Measurements from ENCODE around the gene EIF4E. TPM values are rescaled to one million over a fixed set of nuclear protein-coding genes. Genes with fewer than 3 reads are reported as not detected.

Gene EIF4E
- polyA plus RNA-seq, 1 donor (not counting 4 experiments of a cell fraction or from before 2014, with no cell fraction given), result 150 TPM

DNA sequence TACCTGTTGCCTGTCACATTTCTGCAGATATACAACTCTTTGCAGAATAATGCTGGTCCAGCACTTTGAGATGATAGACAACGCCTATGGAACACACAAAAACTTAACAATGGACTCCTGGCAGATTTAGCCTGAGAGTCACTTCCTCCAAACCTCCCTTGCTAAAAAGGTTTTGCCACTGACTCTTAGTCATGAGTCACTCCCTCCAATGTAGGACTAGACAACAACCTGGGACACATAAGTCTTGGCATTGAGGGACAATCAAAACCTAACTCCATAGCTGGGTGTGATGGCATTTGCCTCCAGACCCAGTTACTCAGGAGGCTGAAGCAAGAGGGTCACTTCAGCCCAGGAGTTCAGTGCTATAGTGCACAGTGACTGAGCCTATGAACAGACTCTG, 22.0 kb upstream of the EIF4E start:
- H3K9me3 ChIP-seq (ENCODE audit: control insufficient read depth, low read depth, low read length), result no peaks in the 10 kb centered on the region
- H3K9ac ChIP-seq (ENCODE audit: control insufficient read depth, extremely low read depth, insufficient read depth, low read length), result no peak overlapping the region
- peaks cover 6% of the 10 kb centered on the region for H3K4me1 ChIP-seq (ENCODE audit: control insufficient read depth, extremely low read depth, insufficient read depth, low read length)
- H3K79me2 ChIP-seq (ENCODE audit: control insufficient read depth, insufficient read depth, low read length), result no peaks in the 10 kb centered on the region
- no peaks in the 10 kb centered on the region for H3K36me3 ChIP-seq (ENCODE audit: control insufficient read depth in 2 of 2, extremely low read depth in 1 of 2, insufficient read depth in 2 of 2, low read length in 2 of 2)
- TF ChIP-seq EZH2 (IDR thresholded peaks at IDR 0.05; ENCODE audit: low read length), result no peak
- TF ChIP-seq, protein P1, sequence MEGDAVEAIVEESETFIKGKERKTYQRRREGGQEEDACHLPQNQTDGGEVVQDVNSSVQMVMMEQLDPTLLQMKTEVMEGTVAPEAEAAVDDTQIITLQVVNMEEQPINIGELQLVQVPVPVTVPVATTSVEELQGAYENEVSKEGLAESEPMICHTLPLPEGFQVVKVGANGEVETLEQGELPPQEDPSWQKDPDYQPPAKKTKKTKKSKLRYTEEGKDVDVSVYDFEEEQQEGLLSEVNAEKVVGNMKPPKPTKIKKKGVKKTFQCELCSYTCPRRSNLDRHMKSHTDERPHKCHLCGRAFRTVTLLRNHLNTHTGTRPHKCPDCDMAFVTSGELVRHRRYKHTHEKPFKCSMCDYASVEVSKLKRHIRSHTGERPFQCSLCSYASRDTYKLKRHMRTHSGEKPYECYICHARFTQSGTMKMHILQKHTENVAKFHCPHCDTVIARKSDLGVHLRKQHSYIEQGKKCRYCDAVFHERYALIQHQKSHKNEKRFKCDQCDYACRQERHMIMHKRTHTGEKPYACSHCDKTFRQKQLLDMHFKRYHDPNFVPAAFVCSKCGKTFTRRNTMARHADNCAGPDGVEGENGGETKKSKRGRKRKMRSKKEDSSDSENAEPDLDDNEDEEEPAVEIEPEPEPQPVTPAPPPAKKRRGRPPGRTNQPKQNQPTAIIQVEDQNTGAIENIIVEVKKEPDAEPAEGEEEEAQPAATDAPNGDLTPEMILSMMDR (optimal IDR thresholded peaks at IDR 0.05 in 1 of 3, IDR thresholded peaks at IDR 0.05 in 1 of 3, conservative IDR thresholded peaks at IDR 0.05 in 1 of 3; ENCODE audit: extremely low read depth in 1 of 3, insufficient read depth in 2 of 3, low read length in 3 of 3), result no peak
- FAIRE-seq (no peak), DNase-seq (ENCODE audit: low read depth, low spot score) (no peak)
- dilution Hi-C loops (cut with MboI; ENCODE audit: extremely low pct_ligation_motif_present, low sequenced_read_pairs), result no loop called here
- no peak overlapping the region for H3K4me2 ChIP-seq (ENCODE audit: control insufficient read depth, extremely low read depth, insufficient read depth, low read depth, low read length)
- no peaks in the 10 kb centered on the region for H3K9me1 ChIP-seq (ENCODE audit: control insufficient read depth, extremely low read depth, insufficient read depth, low read length)
- no peaks in the 10 kb centered on the region for H3K27me3 ChIP-seq (ENCODE audit: control insufficient read depth, extremely low read depth, insufficient read depth, low read length)
- H4K20me1 ChIP-seq (ENCODE audit: control insufficient read depth, extremely low read depth, insufficient read depth, low read length), result no peaks in the 10 kb centered on the region
- H3K4me3 ChIP-seq (ENCODE audit: control insufficient read depth in 2 of 3, extremely low read depth in 1 of 3, insufficient read depth in 2 of 3, low read depth in 1 of 3, low read length in 3 of 3), result no peak overlapping the region
- H3K27ac ChIP-seq (ENCODE audit: control insufficient read depth, insufficient read depth, low read length), result no peak overlapping the region
- peak overlapping the region; percentile 25 for H2AFZ ChIP-seq (ENCODE audit: control insufficient read depth, low read length)

DNA sequence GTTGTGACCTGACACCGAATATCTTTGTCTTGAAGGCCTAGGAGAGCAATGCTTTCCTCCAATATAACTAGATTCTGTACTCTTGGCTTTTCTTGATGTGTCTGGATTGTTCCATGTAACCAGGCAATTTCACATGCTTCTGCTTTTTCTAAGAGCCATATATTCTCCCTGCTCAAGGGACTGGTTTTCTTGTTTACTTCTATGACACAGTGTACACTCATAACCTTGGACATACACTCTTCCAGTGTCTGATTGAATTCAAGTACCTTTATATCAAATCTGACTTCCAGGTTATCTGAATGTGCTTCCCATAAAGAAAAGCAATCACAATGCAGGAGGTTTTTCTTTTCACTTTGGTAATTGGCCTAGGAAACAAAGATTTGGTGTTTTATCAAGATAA, 17.4 kb upstream of the EIF4E start:
- no peaks in the 10 kb centered on the region for H3K9me3 ChIP-seq (ENCODE audit: control insufficient read depth, low read depth, low read length)
- no peaks in the 10 kb centered on the region for H3K27me3 ChIP-seq (ENCODE audit: control insufficient read depth, extremely low read depth, insufficient read depth, low read length)
- H3K4me3 ChIP-seq (ENCODE audit: control insufficient read depth in 2 of 3, extremely low read depth in 1 of 3, insufficient read depth in 2 of 3, low read depth in 1 of 3, low read length in 3 of 3), result no peak overlapping the region
- H3K79me2 ChIP-seq (ENCODE audit: control insufficient read depth, insufficient read depth, low read length), result no peaks in the 10 kb centered on the region
- H3K9ac ChIP-seq (ENCODE audit: control insufficient read depth, extremely low read depth, insufficient read depth, low read length), result no peak overlapping the region
- H3K27ac ChIP-seq (ENCODE audit: control insufficient read depth, insufficient read depth, low read length), result no peak overlapping the region
- TF ChIP-seq, protein P1 (optimal IDR thresholded peaks at IDR 0.05 in 1 of 3, IDR thresholded peaks at IDR 0.05 in 1 of 3, conservative IDR thresholded peaks at IDR 0.05 in 1 of 3; ENCODE audit: extremely low read depth in 1 of 3, insufficient read depth in 2 of 3, low read length in 3 of 3), result no peak
- TF ChIP-seq EZH2 (IDR thresholded peaks at IDR 0.05; ENCODE audit: low read length), result no peak
- no peak overlapping the region for H3K4me2 ChIP-seq (ENCODE audit: control insufficient read depth, extremely low read depth, insufficient read depth, low read depth, low read length)
- dilution Hi-C loops (cut with MboI; ENCODE audit: extremely low pct_ligation_motif_present, low sequenced_read_pairs), result no loop called here
- no peaks in the 10 kb centered on the region for H3K36me3 ChIP-seq (ENCODE audit: control insufficient read depth in 2 of 2, extremely low read depth in 1 of 2, insufficient read depth in 2 of 2, low read length in 2 of 2)
- peaks cover 9% of the 10 kb centered on the region for H3K4me1 ChIP-seq (ENCODE audit: control insufficient read depth, extremely low read depth, insufficient read depth, low read length)
- DNase-seq (ENCODE audit: low read depth, low spot score) (no peak), FAIRE-seq (no peak)
- H2AFZ ChIP-seq (ENCODE audit: control insufficient read depth, low read length), result peak overlapping the region; percentile 1
- no peaks in the 10 kb centered on the region for H4K20me1 ChIP-seq (ENCODE audit: control insufficient read depth, extremely low read depth, insufficient read depth, low read length)
- no peaks in the 10 kb centered on the region for H3K9me1 ChIP-seq (ENCODE audit: control insufficient read depth, extremely low read depth, insufficient read depth, low read length)
